Activated CD4-positive, alpha-beta memory T cell treated with anti-CD3 and anti-CD28 coated beads for 36 hours (primary cell): ENCODE measurements around the gene CCDC134. TPM values are rescaled to one million over a fixed set of nuclear protein-coding genes. Genes with fewer than 3 reads are reported as not detected.
A peak's percentile ranks its signal among the peaks of the same experiment; 100 is the strongest.

Experiments used
- CTCF ChIA-PET: fragments of 350-600 bp; sonication (Branson Sonifier 250); formaldehyde crosslinking; loops from one replicate; lab custom pipeline; 2021; ENCODE audit warnings: antibody characterized with exemption, inconsistent platforms; lab: Charles Lee
- POLR2A ChIA-PET: fragments of 350-600 bp; sonication (Branson Sonifier 250); formaldehyde crosslinking; loops from one replicate; lab custom pipeline; 2021; ENCODE audit warnings: antibody characterized with exemption; lab: Charles Lee
- DNase-seq: peaks from one replicate; pipeline ENCODE4 v3.0.0-alpha.2; 2020
- H3K27ac Mint-ChIP-seq: one replicate; pipeline ENCODE4 v1.8.0; 2021; ENCODE audit warnings: mixed read lengths
- H3K27me3 Mint-ChIP-seq: one replicate; pipeline ENCODE4 v1.8.0; 2021; ENCODE audit warnings: mixed read lengths
- H3K36me3 Mint-ChIP-seq: one replicate; pipeline ENCODE4 v1.8.0; 2021; ENCODE audit warnings: mixed read lengths
- H3K4me1 Mint-ChIP-seq: one replicate; pipeline ENCODE4 v1.8.0; 2021; ENCODE audit warnings: low read depth, mixed read lengths
- H3K4me3 Mint-ChIP-seq: one replicate; pipeline ENCODE4 v1.8.0; 2021; ENCODE audit warnings: mild to moderate bottlenecking, mixed read lengths
- H3K9me3 Mint-ChIP-seq: one replicate; pipeline ENCODE4 v1.8.0; 2021; ENCODE audit warnings: mixed read lengths
- intact Hi-C: fragments of 100-400 bp; cut with micrococcal nuclease; formaldehyde crosslinking; loops from one replicate; pipeline ENCODE4 v1.15.1; 2023
- total RNA-seq, 2 experiments: library from RNA; stranded (reverse); gene quantifications; one replicate each; pipeline ENCODE4 v1.2.3, GENCODE V29; 2021

CCDC134 gene
- total RNA-seq, 2 experiments from 2014 or later, result 16.1 to 17.6 TPM

GRCh38 chr22:41844513-41844912 lies 44.0 kb downstream of the CCDC134 start:
- Mint-ChIP-seq H3K9me3 (no peaks in the 10 kb centered on the region), H3K27me3 (no peaks in the 10 kb centered on the region), H3K36me3 (peaks cover 35% of the 10 kb centered on the region), H3K4me3 (peak overlapping the region; percentile 6), H3K27ac (peak overlapping the region; percentile 84), H3K4me1 (peaks cover 87% of the 10 kb centered on the region)
- ChIA-PET CTCF (interaction anchor here (1.2 to 6.7 kb wide), 4 partner anchors 9 to 147 kb away, joined by 3 to 69 read pairs (median 5); no protein-coding TSS in a partner anchor), POLR2A (interaction anchor here (0.7 to 7.8 kb wide), 4 partner anchors 13 to 28 kb away, joined by 3 to 66 read pairs (median 18); no protein-coding TSS in a partner anchor)
- intact Hi-C loops, result no loop called here
- DNase-seq, result no peak

DNA sequence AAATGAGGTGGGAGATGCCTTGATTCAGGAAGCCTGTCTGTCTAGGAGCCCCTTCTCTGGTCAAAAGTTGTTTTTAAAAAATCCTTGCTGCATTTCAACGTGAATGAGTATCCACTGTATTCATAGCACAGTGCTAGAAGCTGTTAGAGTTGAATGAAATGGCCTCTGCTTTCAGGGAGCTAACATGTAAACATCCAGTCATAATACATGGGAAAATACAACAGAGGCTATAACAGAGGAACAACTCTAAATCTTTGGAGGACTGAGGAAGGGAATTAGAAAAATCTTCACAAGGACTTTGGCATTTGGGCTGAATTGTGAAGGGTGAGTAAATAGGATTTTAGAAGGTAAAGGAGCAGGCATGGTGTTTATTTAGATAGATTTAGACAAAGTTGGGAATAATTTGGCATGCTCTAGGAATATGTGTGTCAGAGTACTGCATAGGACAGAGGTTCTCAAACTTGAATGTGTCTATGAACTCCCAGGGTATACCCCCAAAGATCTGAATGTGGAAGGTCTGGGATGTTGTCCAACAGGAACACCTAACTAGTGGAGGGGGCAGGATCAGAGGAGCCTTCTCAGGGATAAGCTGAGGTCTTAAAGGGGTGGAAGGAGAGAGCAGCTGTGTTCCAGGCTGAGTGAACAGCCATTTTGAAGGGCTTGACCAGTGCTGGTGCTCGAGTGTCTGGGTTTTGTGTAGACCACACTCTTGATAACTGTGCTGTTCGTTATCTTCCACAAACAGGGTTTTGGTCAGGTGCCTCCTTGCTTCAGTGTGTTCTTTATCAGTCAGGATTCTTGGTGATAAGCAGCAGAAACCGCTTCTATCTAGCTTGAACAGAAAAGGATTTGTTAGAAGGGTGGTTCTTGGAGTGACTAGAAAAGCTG lies 45.1 kb downstream of the CCDC134 start:
- Mint-ChIP-seq H3K4me1 (peaks cover 84% of the 10 kb centered on the region), H3K27me3 (no peaks in the 10 kb centered on the region), H3K36me3 (peaks cover 32% of the 10 kb centered on the region), H3K4me3 (no peak overlapping the region), H3K9me3 (no peaks in the 10 kb centered on the region), H3K27ac (peak overlapping the region; percentile 4)
- ChIA-PET POLR2A (interaction anchor here (0.6 to 7.8 kb wide), 5 partner anchors 12 to 29 kb away, joined by 3 to 66 read pairs (median 5); partner anchors contain the start of gene SREBF2), CTCF (interaction anchor here (2.1 to 2.5 kb wide), 4 partner anchors 10 to 23 kb away, joined by 6 to 17 read pairs (median 8); partner anchors contain the start of gene SREBF2)
- intact Hi-C loops, result no loop called here
- DNase-seq, result no peak

DNA sequence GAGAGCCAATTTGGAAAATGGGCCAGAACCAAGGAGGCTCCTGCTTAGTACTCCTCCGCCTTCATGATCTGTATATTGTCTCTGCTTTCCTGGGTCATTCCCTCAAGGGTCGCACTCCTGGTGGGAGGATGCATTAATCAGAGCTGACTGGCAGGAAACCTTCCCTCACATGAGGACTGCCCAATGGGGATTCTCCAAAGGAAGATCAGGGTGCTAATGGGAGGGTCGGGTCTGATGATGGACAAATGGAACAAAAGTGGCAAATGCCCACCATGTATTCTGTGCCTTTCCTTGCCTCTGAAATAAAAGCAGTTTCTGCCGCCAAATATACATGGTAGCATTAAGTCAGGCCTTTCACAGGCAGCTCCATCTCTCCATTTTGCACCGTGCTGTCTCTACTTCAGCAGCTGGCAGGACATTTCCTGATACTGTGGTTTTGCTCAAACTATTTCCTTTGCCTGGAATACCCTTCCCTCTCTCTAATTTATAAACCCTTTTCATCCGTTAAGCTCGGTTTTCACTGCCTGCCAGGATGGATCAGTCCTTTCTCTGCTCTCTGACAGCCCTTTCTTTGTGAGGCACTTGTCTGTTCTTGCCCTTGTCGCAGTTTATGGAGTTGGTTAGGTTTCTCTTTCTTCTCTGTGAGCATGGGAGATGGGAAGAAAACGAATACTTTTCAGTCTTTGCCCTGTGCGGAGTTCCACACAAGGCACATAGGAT lies 45.9 kb downstream of the CCDC134 start:
- Mint-ChIP-seq H3K4me3 (no peak overlapping the region), H3K27ac (peak overlapping the region; percentile 29), H3K27me3 (no peaks in the 10 kb centered on the region), H3K36me3 (peaks cover 27% of the 10 kb centered on the region), H3K4me1 (peaks cover 76% of the 10 kb centered on the region), H3K9me3 (no peaks in the 10 kb centered on the region)
- POLR2A ChIA-PET, result interaction anchor here (0.8 to 1.3 kb wide), 4 partner anchors 13 to 26 kb away, joined by 3 to 6 read pairs (median 4); partner anchors contain the start of gene SREBF2
- CTCF ChIA-PET, result interaction anchor here (2.1 to 2.5 kb wide), 4 partner anchors 10 to 24 kb away, joined by 6 to 17 read pairs (median 8); partner anchors contain the start of gene SREBF2
- no peak for DNase-seq
- intact Hi-C loops, result no loop called here

GRCh38 chr22:41847300-41847699 lies 46.8 kb downstream of the CCDC134 start:
- Mint-ChIP-seq H3K27ac (peak overlapping the region; percentile 29), H3K27me3 (no peaks in the 10 kb centered on the region), H3K4me3 (no peak overlapping the region), H3K9me3 (no peaks in the 10 kb centered on the region), H3K4me1 (peaks cover 71% of the 10 kb centered on the region), H3K36me3 (peaks cover 26% of the 10 kb centered on the region)
- no peak for DNase-seq
- CTCF ChIA-PET, result interaction anchor here (1.2 to 2.2 kb wide), 4 partner anchors 10 to 101 kb away, joined by 3 to 17 read pairs (median 8); partner anchors contain the start of gene SREBF2
- intact Hi-C loops, result no loop called here
- POLR2A ChIA-PET, result interaction anchor here (0.5 kb wide), 1 partner anchor 80 kb away, joined by 3 read pairs; no protein-coding TSS in a partner anchor

DNA sequence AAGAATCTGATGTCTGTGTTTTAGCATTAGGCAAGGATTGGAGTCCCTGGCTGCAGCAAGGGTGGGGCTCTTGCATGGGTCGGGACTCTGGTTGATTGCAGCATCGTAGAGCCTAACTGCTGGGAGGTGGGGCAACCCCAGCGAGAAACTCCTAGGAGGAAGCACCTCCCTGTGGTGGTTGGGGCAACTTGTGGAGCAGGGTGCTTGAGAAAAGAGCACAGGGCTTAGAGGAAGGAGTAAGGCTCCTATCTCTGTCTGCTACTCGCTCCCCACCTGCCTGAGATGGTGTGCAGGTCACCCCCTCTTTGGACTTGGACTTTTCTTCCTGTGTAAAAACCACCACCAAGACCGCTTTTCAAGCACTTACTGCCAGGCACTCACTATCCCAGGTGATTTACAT lies 48.0 kb downstream of the CCDC134 start:
- Mint-ChIP-seq H3K4me3 (no peak overlapping the region), H3K9me3 (no peaks in the 10 kb centered on the region), H3K27me3 (no peaks in the 10 kb centered on the region), H3K4me1 (peaks cover 68% of the 10 kb centered on the region), H3K36me3 (peaks cover 26% of the 10 kb centered on the region), H3K27ac (peak overlapping the region; percentile 42)
- intact Hi-C loops, result no loop called here
- ChIA-PET POLR2A (interaction anchor here (0.5 kb wide), 2 partner anchors 80 to 392 kb away, joined by 3 to 6 read pairs; no protein-coding TSS in a partner anchor), CTCF (no interaction called here)
- DNase-seq, result no peak

DNA sequence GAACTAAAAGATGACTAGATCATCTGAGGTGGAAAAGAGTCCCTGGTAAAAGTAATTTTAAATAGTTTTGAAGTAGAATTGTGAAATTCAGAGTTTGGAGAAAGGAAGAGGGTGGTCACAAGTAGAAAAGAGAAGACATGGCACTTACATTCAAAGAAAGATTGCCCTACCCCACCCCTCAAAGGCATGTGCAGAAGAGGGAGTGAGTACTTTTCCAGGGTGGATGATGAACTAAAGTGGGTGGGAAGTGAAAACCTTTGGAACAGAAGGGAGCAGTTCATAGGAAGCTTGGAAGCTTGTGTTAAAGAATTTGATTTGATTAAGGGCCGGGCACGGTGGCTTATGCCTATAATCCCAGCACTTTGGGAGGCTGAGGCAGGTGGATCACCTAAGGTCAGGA lies 56.0 kb downstream of the CCDC134 start:
- Mint-ChIP-seq H3K4me3 (no peak overlapping the region), H3K4me1 (peaks cover 76% of the 10 kb centered on the region), H3K27ac (peak overlapping the region; percentile 87), H3K9me3 (no peaks in the 10 kb centered on the region), H3K27me3 (no peaks in the 10 kb centered on the region), H3K36me3 (peaks cover 10% of the 10 kb centered on the region)
- CTCF ChIA-PET, result interaction anchor here (1.6 to 5.6 kb wide), 7 partner anchors 10 to 110 kb away, joined by 6 to 69 read pairs (median 9); partner anchors contain the start of gene SREBF2
- intact Hi-C loops, result loop anchor here (5.0 to 10.0 kb wide), 3 partner anchors 109 to 572 kb away; partner anchors contain the start of genes MEI1 and RANGAP1
- POLR2A ChIA-PET, result interaction anchor here (1.4 to 6.5 kb wide), 4 partner anchors 15 to 56 kb away, joined by 6 to 66 read pairs (median 34); partner anchors contain the start of genes CCDC134 and SREBF2
- DNase-seq, result no peak

DNA sequence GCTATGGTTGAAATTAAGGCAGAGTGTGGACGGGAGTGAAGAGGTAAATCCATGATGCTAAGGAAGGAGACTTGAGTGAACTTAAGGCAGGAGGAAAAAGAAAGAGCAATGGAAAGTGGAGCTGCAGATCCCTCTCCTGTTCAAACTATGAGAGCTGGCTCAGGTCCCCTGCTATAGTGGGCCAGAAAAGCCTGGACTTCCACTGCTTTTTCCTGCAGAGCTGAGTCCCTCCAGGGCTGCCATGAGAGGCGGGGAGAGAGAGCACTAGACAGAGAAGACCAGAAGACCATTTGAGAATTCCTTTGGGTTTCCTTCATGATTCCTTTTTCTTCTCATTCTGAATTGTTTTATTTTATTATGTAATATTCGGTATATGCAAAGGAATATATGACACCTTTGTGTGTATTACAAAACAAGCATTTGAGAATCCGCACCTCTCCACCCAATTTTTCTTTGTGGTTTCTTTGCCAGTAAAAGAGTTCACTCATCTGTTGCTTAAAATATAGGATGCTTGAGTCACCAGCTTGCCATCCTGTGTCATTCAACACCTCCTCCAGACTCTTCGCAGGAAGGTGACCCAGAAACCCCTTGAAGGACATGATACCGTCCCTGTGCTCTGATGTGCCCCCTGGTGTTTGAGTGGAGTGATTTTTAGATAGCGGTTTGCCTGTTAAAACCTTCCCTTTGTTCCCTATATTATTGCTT lies 56.8 kb downstream of the CCDC134 start:
- intact Hi-C loops, result loop anchor here (5.0 to 10.0 kb wide), 3 partner anchors 110 to 573 kb away; partner anchors contain the start of genes MEI1 and RANGAP1
- Mint-ChIP-seq H3K4me1 (peaks cover 80% of the 10 kb centered on the region), H3K9me3 (no peaks in the 10 kb centered on the region), H3K27me3 (no peaks in the 10 kb centered on the region), H3K27ac (peak overlapping the region; percentile 95), H3K4me3 (peak overlapping the region; percentile 28), H3K36me3 (peaks cover 8% of the 10 kb centered on the region)
- peak; percentile 89 for DNase-seq
- ChIA-PET POLR2A (interaction anchor here (1.0 to 6.5 kb wide), 11 partner anchors 16 to 111 kb away, joined by 3 to 66 read pairs (median 4); partner anchors contain the start of genes CCDC134, CENPM and SREBF2), CTCF (interaction anchor here (0.7 to 5.6 kb wide), 15 partner anchors 11 to 587 kb away, joined by 3 to 69 read pairs (median 7); partner anchors contain the start of genes CENPM and SREBF2)

DNA sequence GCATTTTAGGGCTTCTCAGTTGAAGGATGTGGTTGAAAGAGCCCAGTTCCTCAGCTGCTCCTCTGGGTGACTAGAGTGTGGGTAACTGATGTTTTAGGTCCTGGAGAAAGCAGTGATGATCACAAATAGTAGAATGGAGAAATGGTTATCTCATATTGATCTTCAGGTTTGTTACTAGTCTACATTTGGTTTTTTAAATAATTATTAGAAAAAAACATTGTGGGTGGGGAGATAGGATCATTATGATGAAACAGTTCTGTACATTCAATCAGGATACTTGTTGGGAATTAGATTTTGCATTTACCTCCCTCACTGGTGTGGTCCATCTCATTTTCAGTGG lies 57.4 kb downstream of the CCDC134 start:
- Mint-ChIP-seq H3K4me1 (peaks cover 83% of the 10 kb centered on the region), H3K36me3 (peaks cover 6% of the 10 kb centered on the region), H3K27ac (peak overlapping the region; percentile 95), H3K9me3 (no peaks in the 10 kb centered on the region), H3K4me3 (peak overlapping the region; percentile 28), H3K27me3 (no peaks in the 10 kb centered on the region)
- no peak for DNase-seq
- intact Hi-C loops, result loop anchor here (2.0 to 10.0 kb wide), 4 partner anchors 15 to 573 kb away; partner anchors contain the start of genes MEI1 and RANGAP1
- CTCF ChIA-PET, result interaction anchor here (1.0 to 5.6 kb wide), 13 partner anchors 11 to 587 kb away, joined by 3 to 69 read pairs (median 7); partner anchors contain the start of genes CENPM and SREBF2
- POLR2A ChIA-PET, result interaction anchor here (1.0 to 6.5 kb wide), 11 partner anchors 16 to 111 kb away, joined by 3 to 66 read pairs (median 4); partner anchors contain the start of genes CCDC134, CENPM and SREBF2

GRCh38 chr22:41862160-41862529 lies 61.7 kb downstream of the CCDC134 start:
- H3K27me3 Mint-ChIP-seq, result no peaks in the 10 kb centered on the region
- CTCF ChIA-PET, result interaction anchor here (0.6 to 2.8 kb wide), 16 partner anchors 10 to 582 kb away, joined by 3 to 29 read pairs (median 6); partner anchors contain the start of genes CENPM and SREBF2
- no peaks in the 10 kb centered on the region for H3K9me3 Mint-ChIP-seq
- POLR2A ChIA-PET, result interaction anchor here (0.9 to 4.3 kb wide), 22 partner anchors 9 to 241 kb away, joined by 3 to 69 read pairs (median 5); partner anchors contain the start of genes CCDC134, CENPM, DESI1 and SMDT1
- peaks cover 78% of the 10 kb centered on the region for H3K4me1 Mint-ChIP-seq
- H3K4me3 Mint-ChIP-seq, result peak overlapping the region; percentile 66
- peaks cover 21% of the 10 kb centered on the region for H3K36me3 Mint-ChIP-seq
- DNase-seq, result peak; percentile 74
- intact Hi-C loops, result loop anchor here (1.0 kb wide), 5 partner anchors 11 to 81 kb away; no protein-coding TSS in a partner anchor
- peak overlapping the region; percentile 99 for H3K27ac Mint-ChIP-seq
